Adrenal gland (tissue), 5 donors: ENCODE results near the gene ARHGEF4.

Source experiments
- POLR2A ChIP-seq, 2 donors: fragments of 450-650 bp; IDR thresholded peaks; one replicate each; pipeline ENCODE4 v1.6.1; 2017; ENCODE audit warnings: antibody characterized with exemption in 2 of 2, mild to moderate bottlenecking in 2 of 2, moderate library complexity in 1 of 2
- TF ChIP-seq, protein P1 (sequence below), 6 experiments: fragments of 450-650 bp in 4 of 6; fragments of 200-600 bp in 2 of 6; sonication (generic) in 1 of 6; IDR thresholded peaks; 1 replicate in 5 of 6; 2 replicates in 1 of 6; pipeline versions ENCODE4 v1.5.1 to v1.8.0; 2016 to 2021; ENCODE audit warnings: antibody characterized with exemption in 6 of 6, mild to moderate bottlenecking in 2 of 6, moderate library complexity in 1 of 6
- donor health status: DM: no; HTN: no; CAD: no.

GRCh38 chr2:131085646-131086045, 248.9 kb downstream of the ARHGEF4 start:
- TF ChIP-seq, protein P1, sequence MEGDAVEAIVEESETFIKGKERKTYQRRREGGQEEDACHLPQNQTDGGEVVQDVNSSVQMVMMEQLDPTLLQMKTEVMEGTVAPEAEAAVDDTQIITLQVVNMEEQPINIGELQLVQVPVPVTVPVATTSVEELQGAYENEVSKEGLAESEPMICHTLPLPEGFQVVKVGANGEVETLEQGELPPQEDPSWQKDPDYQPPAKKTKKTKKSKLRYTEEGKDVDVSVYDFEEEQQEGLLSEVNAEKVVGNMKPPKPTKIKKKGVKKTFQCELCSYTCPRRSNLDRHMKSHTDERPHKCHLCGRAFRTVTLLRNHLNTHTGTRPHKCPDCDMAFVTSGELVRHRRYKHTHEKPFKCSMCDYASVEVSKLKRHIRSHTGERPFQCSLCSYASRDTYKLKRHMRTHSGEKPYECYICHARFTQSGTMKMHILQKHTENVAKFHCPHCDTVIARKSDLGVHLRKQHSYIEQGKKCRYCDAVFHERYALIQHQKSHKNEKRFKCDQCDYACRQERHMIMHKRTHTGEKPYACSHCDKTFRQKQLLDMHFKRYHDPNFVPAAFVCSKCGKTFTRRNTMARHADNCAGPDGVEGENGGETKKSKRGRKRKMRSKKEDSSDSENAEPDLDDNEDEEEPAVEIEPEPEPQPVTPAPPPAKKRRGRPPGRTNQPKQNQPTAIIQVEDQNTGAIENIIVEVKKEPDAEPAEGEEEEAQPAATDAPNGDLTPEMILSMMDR (IDR thresholded peaks at IDR 0.05): no peak
- no peak for TF ChIP-seq POLR2A (IDR thresholded peaks at IDR 0.05)
